Jurkat, Clone E6-1 (cell line): ENCODE measurements around the gene TIGD6.
"Not testable (repeated sequence)": the region's sequence is repeated elsewhere in the genome, so short reads cannot be mapped to it uniquely, and the experiment has no call there.

Experiments
- DNase-seq: peaks from one replicate; pipeline ENCODE4 v3.0.0-alpha.2; 2011; ENCODE audit warnings: low read depth, low spot score
- H3K4me3 ChIP-seq: 2 replicates; pipeline ENCODE4 v1.5.1; 2011; ENCODE audit warnings: mild to moderate bottlenecking, low read length, control low read depth, moderate library complexity

TIGD6 gene

GRCh38 chr5:149953436-149954121 is 46.9 kb downstream of the TIGD6 start:
- no peak for DNase-seq

DNA sequence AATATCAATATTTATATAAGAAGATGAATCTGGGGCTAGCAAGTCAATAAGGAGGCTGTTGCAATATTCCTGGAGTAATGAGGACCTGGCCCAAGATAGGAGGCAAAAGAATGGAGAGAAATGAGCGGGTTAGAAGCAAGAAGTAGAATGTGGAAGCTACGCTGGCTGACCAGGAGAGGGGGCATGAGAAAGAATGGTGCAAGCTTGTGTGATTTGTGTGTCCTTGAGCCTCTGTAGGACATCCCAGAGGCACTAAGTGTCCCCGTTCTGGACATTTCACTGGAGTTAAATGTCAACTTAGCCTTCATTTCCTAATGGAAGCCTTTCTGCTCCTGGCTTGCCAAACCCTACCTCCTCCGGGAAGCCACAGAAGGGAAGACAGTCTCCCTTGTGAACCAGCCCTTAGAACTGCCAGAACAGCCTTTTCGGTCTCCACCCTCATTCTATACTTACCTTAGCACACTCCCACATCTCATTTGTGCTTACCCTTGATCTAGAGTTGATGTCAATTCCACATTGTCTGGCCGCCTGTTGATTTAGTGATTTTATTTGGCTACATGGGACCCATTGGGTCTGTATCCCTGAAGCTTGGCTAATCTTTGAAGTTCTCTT is 49.2 kb downstream of the TIGD6 start:
- H3K4me3 ChIP-seq = no peak overlapping the region
- DNase-seq = no peak

More at GRCh38 chr5:149953436-149954121, 46.9 kb downstream of the TIGD6 start:
- no peak overlapping the region for H3K4me3 ChIP-seq

DNA sequence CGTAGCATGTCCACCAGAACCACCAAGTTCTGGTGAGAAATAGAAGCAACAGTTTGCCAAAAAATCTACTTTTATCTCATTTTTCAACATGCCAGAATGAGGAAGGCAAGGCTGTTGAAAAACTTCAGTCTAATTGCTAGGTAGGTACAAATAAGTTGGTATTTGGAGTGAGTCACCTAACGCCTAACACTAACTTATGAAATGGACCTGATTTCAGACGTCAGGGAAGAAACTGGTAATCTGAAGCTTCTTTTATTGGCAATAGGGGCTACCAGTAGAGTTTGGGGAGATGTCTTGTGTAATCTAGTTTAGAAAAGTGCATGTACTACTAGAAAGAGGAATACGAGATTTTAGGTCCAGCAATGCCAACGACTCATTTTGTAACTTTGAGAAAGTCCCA is 51.5 kb downstream of the TIGD6 start:
- no peak for DNase-seq

GRCh38 chr5:149946118-149946517 is 54.3 kb downstream of the TIGD6 start:
- DNase-seq = no peak
- H3K4me3 ChIP-seq = no peak overlapping the region

More for the DNA sequence above, 51.5 kb downstream of the TIGD6 start:
- H3K4me3 ChIP-seq = no peak overlapping the region

DNA sequence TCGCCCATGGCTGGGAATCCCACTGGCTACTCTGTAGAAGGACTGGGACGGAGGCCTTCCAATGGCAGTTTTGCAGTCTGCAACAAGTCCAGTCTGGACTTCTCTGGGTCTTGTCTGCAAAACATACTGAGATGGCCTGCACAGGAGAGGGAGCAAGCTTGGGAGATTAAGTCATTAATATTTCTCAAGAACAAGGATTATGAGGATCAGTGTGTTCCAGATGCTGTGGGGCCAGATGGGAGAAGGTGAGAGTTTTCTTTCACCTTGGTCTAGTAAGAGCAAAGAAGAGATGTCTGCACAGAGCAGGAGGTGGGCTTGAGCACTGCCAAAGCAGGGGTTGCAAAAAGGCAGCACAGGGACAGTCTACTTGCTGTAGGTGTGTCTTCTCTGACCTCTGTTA is 55.8 kb downstream of the TIGD6 start, which contains the start of gene PDE6A:
Gene PDE6A, minus strand, starts transcription at position 128 of the 400 bp plus-strand sequence. Its CDS starts 120 bp downstream, at position 8.
- no peak for DNase-seq
- no peak within 1 kb of the TSS for H3K4me3 ChIP-seq

GRCh38 chr5:149943177-149943949 is 57.1 kb downstream of the TIGD6 start:
- DNase-seq, H3K4me3 ChIP-seq: not testable (repeated sequence)
